ENCODE data around the gene NMD3.

DNA sequence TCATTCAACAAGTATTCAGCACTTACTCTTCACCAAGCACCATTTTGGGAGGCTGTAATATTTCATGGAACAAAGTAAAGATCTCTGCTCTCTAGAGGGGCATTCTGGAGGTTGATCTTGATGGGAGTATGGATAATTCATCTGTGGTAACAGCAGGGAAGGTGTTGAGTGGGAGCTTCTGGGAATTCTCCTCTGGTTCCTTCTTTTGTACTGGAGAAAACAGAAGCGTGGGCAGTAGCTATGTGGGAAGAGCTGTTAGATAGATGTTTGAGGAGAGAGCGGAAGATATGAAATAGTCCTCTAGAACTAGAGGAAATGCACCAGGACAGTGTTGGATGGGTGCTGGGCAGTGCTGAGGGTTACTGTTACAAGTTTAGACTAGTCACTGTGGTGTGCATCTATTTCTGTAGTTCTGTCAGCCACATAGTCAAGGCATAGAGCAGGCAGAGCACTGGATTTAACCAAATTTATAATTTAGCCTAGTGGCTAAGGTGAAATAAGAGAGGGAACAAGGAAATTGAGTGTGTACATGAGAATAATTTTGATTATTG, 9.6 kb downstream of the NMD3 start:
- TF ChIP-seq TEAD3 (CRISPR knock-in tag; optimal IDR thresholded peaks at IDR 0.05; ENCODE audit: borderline replicate concordance): no peak
- TF ChIP-seq ZBTB8A (CRISPR knock-in tag; IDR thresholded peaks at IDR 0.05; ENCODE audit: borderline replicate concordance, low read depth): no peak
- TF ChIP-seq, protein P1, sequence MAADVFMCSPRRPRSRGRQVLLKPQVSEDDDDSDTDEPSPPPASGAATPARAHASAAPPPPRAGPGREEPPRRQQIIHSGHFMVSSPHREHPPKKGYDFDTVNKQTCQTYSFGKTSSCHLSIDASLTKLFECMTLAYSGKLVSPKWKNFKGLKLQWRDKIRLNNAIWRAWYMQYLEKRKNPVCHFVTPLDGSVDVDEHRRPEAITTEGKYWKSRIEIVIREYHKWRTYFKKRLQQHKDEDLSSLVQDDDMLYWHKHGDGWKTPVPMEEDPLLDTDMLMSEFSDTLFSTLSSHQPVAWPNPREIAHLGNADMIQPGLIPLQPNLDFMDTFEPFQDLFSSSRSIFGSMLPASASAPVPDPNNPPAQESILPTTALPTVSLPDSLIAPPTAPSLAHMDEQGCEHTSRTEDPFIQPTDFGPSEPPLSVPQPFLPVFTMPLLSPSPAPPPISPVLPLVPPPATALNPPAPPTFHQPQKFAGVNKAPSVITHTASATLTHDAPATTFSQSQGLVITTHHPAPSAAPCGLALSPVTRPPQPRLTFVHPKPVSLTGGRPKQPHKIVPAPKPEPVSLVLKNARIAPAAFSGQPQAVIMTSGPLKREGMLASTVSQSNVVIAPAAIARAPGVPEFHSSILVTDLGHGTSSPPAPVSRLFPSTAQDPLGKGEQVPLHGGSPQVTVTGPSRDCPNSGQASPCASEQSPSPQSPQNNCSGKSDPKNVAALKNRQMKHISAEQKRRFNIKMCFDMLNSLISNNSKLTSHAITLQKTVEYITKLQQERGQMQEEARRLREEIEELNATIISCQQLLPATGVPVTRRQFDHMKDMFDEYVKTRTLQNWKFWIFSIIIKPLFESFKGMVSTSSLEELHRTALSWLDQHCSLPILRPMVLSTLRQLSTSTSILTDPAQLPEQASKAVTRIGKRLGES (CRISPR knock-in tag; IDR thresholded peaks at IDR 0.05; ENCODE audit: borderline replicate concordance): no peak
- no peak for TF ChIP-seq ZNF446 (CRISPR knock-in tag; IDR thresholded peaks at IDR 0.05)
- no peak for TF ChIP-seq FOXK1 (CRISPR knock-in tag; IDR thresholded peaks at IDR 0.05; ENCODE audit: borderline replicate concordance, low read depth)
- TF ChIP-seq, protein P2, sequence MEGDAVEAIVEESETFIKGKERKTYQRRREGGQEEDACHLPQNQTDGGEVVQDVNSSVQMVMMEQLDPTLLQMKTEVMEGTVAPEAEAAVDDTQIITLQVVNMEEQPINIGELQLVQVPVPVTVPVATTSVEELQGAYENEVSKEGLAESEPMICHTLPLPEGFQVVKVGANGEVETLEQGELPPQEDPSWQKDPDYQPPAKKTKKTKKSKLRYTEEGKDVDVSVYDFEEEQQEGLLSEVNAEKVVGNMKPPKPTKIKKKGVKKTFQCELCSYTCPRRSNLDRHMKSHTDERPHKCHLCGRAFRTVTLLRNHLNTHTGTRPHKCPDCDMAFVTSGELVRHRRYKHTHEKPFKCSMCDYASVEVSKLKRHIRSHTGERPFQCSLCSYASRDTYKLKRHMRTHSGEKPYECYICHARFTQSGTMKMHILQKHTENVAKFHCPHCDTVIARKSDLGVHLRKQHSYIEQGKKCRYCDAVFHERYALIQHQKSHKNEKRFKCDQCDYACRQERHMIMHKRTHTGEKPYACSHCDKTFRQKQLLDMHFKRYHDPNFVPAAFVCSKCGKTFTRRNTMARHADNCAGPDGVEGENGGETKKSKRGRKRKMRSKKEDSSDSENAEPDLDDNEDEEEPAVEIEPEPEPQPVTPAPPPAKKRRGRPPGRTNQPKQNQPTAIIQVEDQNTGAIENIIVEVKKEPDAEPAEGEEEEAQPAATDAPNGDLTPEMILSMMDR (CRISPR knock-in tag; IDR thresholded peaks at IDR 0.05): no peak
- no peak for TF ChIP-seq MYC (CRISPR knock-in tag; IDR thresholded peaks at IDR 0.05; ENCODE audit: borderline replicate concordance)
- no peak for TF ChIP-seq TCF7 (IDR thresholded peaks at IDR 0.05; ENCODE audit: low read depth)
- no peak for TF ChIP-seq ZZZ3 (CRISPR knock-in tag; IDR thresholded peaks at IDR 0.05; ENCODE audit: borderline replicate concordance)
- no peak for TF ChIP-seq ESRRA (CRISPR knock-in tag; IDR thresholded peaks at IDR 0.05; ENCODE audit: low read depth)
- TF ChIP-seq ZBTB4 (CRISPR knock-in tag; IDR thresholded peaks at IDR 0.05; ENCODE audit: borderline replicate concordance): no peak
- TF ChIP-seq EZH2 (conservative IDR thresholded peaks at IDR 0.05; ENCODE audit: low read depth, low read length): no peak
- TF ChIP-seq POLR2A (IDR thresholded peaks at IDR 0.05; ENCODE audit: insufficient read depth in 1 of 2, low read depth in 2 of 2, low read length in 2 of 2): no peak
